Fibroblast of pulmonary artery (primary cell): Measurements from ENCODE around the gene EPS8L2.

Source experiments
- DNase-seq: peaks from one replicate; pipeline ENCODE4 v3.0.0-alpha.2; 2010; ENCODE audit warnings: low read depth
- H3K4me3 ChIP-seq: replicated peaks from 2 replicates; pipeline ENCODE4 v1.5.1; 2011; ENCODE audit warnings: low read depth, mild to moderate bottlenecking, control low read depth, low read length, moderate library complexity
- CTCF ChIP-seq: IDR thresholded peaks from 2 replicates; pipeline ENCODE4 v1.5.1; 2011; ENCODE audit warnings: mild to moderate bottlenecking, control low read depth, low read length, inconsistent platforms; ENCODE audit errors: missing control alignments

EPS8L2 gene

DNA sequence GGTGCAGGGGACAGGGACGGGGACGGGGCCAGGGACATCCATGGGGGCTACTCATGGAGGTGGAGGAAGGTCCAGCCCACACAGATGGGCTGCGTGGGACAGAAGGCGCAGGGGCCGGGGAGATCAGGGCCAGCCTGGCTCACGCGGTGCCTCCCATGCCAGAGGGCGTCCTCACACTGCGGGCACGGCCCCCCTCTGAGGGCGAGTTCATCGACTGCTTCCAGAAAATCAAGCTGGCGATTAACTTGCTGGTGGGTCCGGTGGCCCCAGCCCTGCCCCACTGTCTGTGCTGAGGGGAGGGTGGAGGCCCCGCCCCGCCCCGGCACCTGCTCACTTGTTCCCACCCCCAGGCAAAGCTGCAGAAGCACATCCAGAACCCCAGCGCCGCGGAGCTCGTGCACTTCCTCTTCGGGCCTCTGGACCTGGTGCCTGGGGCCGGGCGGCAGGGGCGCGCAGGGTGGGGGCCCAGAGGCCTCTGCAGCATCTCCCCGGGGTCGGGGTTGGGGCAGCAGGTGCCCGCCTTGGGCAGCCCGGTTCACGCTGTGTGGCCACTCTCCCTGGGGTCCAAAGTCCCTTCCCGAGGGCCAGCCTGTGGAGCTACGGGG is 15.8 kb downstream of the EPS8L2 start:
- H3K4me3 ChIP-seq: no peak overlapping the region
- DNase-seq: no peak
- no peak for TF ChIP-seq CTCF

GRCh38 chr11:722346-722811 is 16.3 kb downstream of the EPS8L2 start:
- DNase-seq: no peak
- H3K4me3 ChIP-seq: no peak overlapping the region
- no peak for TF ChIP-seq CTCF

- no peak overlapping the region for H3K4me3 ChIP-seq
- peak; percentile 73 for DNase-seq
- peak; percentile 67 for TF ChIP-seq CTCF
These were observed 17.3 kb downstream of the EPS8L2 start for GRCh38 chr11:723120-723883.

GRCh38 chr11:724049-724777 is 18.2 kb downstream of the EPS8L2 start:
- TF ChIP-seq CTCF: no peak
- no peak overlapping the region for H3K4me3 ChIP-seq
- DNase-seq: no peak

DNA sequence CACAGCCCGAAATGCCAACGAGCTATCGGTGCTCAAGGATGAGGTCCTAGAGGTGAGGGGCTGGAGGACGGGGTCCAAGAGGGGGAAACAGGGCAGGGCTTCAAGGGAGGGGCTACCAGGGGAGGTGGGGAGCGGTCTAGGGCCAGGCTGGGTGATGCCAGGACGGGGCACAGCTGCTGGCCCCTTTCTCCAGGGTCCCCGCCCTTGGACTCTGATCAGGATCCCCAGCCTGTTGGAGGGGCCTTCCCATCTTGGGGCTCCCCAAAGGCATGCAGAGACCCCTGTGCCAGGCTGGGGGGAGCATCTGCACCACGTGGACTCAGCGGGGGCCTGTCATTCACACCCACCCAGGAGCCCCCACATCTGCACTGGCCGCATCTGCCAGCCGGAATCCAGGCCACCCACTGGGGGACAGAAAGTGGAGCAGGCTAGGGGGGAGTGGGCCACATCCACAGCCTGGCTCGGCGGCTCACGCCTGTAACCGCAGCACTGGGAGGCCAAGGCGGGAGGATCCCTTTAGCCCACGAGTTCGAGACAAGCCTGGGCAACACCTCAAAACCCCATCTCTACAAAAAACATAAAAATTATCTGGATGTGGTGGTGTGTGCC is 18.9 kb downstream of the EPS8L2 start:
- H3K4me3 ChIP-seq: no peak overlapping the region
- DNase-seq: no peak
- no peak for TF ChIP-seq CTCF

- no peak overlapping the region for H3K4me3 ChIP-seq
These were observed 19.7 kb downstream of the EPS8L2 start for GRCh38 chr11:725624-726202.

More at GRCh38 chr11:725624-726202, 19.7 kb downstream of the EPS8L2 start:
- no peak for TF ChIP-seq CTCF
- no peak for DNase-seq
